ENCODE results near the gene PARP6. TPM values are rescaled to one million over a fixed set of nuclear protein-coding genes. Genes with fewer than 3 reads are reported as not detected.

The PARP6 gene
- total RNA-seq, 1 experiment from 2014 or later, result 65.9 TPM

DNA sequence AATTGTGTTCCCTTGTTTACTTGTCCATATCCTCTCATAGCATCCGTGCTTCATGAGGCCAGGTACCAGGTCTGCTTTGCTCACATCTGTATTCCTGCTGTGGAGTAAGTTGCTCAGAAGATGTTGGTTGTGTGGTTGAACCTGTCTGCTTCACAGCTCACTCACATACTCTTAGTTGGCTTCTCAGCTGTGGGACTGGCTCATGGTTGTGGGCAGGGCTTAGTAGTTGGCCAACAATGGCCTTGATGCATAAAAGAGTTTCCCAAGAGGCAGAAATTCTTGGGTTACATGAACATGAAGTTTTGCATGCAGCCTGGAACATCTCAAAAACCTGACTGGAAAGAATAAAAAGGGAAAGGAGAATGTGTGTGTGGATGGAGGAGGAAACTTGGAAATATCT lies 30.6 kb upstream of the PARP6 start:
- no peak for DNase-seq
- Histone ChIP-seq H3K27me3 (ENCODE audit: insufficient read depth, low read depth) (no peaks in the 10 kb centered on the region), H3F3A (ENCODE audit: insufficient read depth, low read depth) (no peaks in the 10 kb centered on the region; the same call in 1 of the 2 replicates), H2AFZ (no peak overlapping the region), H3K36me3 (ENCODE audit: low read depth) (no peaks in the 10 kb centered on the region), H3K27ac (no peak overlapping the region), H3K79me2 (ENCODE audit: low read depth) (no peaks in the 10 kb centered on the region), H3K4me2 (no peak overlapping the region), H3K4me1 (replicated peaks; ENCODE audit: insufficient read depth) (no peaks in the 10 kb centered on the region), H3K4me3 (no peak overlapping the region), H3K9me3 (ENCODE audit: insufficient read depth, low read depth) (no peaks in the 10 kb centered on the region), H4K20me1 (ENCODE audit: insufficient read depth) (no peaks in the 10 kb centered on the region), H3K9me2 (ENCODE audit: insufficient read depth) (no peaks in the 10 kb centered on the region)
- TF ChIP-seq EZH2 (IDR thresholded peaks at IDR 0.05; ENCODE audit: low read depth), result no peak
- no peak for TF ChIP-seq CTCF (conservative IDR thresholded peaks at IDR 0.05)
- CTCF ChIA-PET, result no interaction called here
- POLR2A ChIA-PET (ENCODE audit: unreplicated experiment), result no interaction called here
- no TSS peak for BruUV-seq (replicated peaks)
- intact Hi-C loops (cut with micrococcal nuclease; ENCODE audit: unreplicated experiment), result no loop called here

DNA sequence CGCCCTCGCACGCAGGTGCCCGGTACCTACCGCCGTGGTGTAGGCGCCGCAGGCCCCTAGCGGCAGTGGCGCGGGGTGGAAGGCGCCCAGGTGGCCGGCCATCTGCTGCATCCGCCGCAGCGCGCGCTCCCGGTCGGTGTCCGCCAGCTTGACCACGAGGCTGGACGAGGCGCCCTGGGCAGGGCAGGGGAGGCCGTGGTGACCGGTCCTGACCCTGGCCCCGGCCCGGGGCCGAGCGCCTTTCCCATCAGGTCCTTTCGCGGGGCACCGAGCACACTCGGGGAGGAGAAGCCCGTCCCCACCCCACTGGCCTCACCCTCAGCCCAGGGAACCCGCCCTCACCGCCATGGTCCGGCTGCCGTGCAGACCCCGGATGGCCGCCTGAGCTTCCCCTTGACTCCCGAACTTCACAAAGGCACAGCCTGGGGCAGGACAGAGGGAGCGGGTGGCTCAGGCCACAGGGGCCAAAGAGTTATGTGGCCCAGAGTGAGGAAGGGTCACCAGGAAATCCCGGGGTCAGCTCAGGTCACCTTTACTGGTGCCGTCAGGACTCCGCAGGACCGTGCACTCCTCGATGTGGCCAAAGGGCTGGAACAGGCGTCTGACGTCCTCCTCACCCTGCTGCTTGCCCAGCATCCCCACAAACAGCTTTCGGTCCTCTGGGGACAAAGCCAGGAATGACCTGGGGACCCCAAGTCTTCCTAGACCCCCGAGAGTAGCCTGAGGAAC lies 17.4 kb upstream of the PARP6 start:
- no peak overlapping the region for H2AFZ ChIP-seq
- no peaks in the 10 kb centered on the region for H4K20me1 ChIP-seq (ENCODE audit: insufficient read depth)
- no peaks in the 10 kb centered on the region for H3K79me2 ChIP-seq (ENCODE audit: low read depth)
- H3K36me3 ChIP-seq (ENCODE audit: low read depth), result no peaks in the 10 kb centered on the region
- CTCF ChIA-PET, result no interaction called here
- H3K4me3 ChIP-seq, result no peak overlapping the region
- no peaks in the 10 kb centered on the region for H3K9me3 ChIP-seq (ENCODE audit: insufficient read depth, low read depth)
- DNase-seq, result no peak
- POLR2A ChIA-PET (ENCODE audit: unreplicated experiment), result no interaction called here
- BruUV-seq (replicated peaks), result no TSS peak
- no peaks in the 10 kb centered on the region for H3F3A ChIP-seq (ENCODE audit: insufficient read depth, low read depth)
- H3K4me1 ChIP-seq (replicated peaks; ENCODE audit: insufficient read depth), result no peaks in the 10 kb centered on the region
- H3K4me2 ChIP-seq, result no peak overlapping the region
- H3K27me3 ChIP-seq (ENCODE audit: insufficient read depth, low read depth), result peaks cover 19% of the 10 kb centered on the region
- TF ChIP-seq CTCF (conservative IDR thresholded peaks at IDR 0.05), result no peak
- TF ChIP-seq EZH2 (IDR thresholded peaks at IDR 0.05; ENCODE audit: low read depth), result no peak
- intact Hi-C loops (cut with micrococcal nuclease; ENCODE audit: unreplicated experiment), result no loop called here
- no peaks in the 10 kb centered on the region for H3K9me2 ChIP-seq (ENCODE audit: insufficient read depth)
- no peak overlapping the region for H3K27ac ChIP-seq

GRCh38 chr15:72288796-72289596 lies 16.6 kb upstream of the PARP6 start:
- intact Hi-C loops (cut with micrococcal nuclease; ENCODE audit: unreplicated experiment), result no loop called here

More at GRCh38 chr15:72288796-72289596, 16.6 kb upstream of the PARP6 start:
- Histone ChIP-seq H3K27ac (no peak overlapping the region), H3K9me3 (ENCODE audit: insufficient read depth, low read depth) (no peaks in the 10 kb centered on the region), H4K20me1 (ENCODE audit: insufficient read depth) (no peaks in the 10 kb centered on the region), H2AFZ (no peak overlapping the region), H3K36me3 (ENCODE audit: low read depth) (no peaks in the 10 kb centered on the region), H3K79me2 (ENCODE audit: low read depth) (no peaks in the 10 kb centered on the region), H3F3A (ENCODE audit: insufficient read depth, low read depth) (no peaks in the 10 kb centered on the region), H3K27me3 (ENCODE audit: insufficient read depth, low read depth) (peaks cover 13% of the 10 kb centered on the region; the same call in 1 of the 2 replicates), H3K4me1 (replicated peaks; ENCODE audit: insufficient read depth) (no peaks in the 10 kb centered on the region), H3K4me3 (no peak overlapping the region), H3K4me2 (no peak overlapping the region), H3K9me2 (ENCODE audit: insufficient read depth) (no peaks in the 10 kb centered on the region)
- no peak for DNase-seq
- TF ChIP-seq CTCF (conservative IDR thresholded peaks at IDR 0.05), result no peak
- TF ChIP-seq EZH2 (IDR thresholded peaks at IDR 0.05; ENCODE audit: low read depth), result no peak
- BruUV-seq (replicated peaks), result no TSS peak
- ChIA-PET POLR2A (ENCODE audit: unreplicated experiment) (no interaction called here), CTCF (no interaction called here)
